NCI-H2081 (cell line): ENCODE results near the gene CAPZB.

Source experiments
- DNase-seq, 2 experiments: peaks; one replicate each; lab custom pipeline; 2025; lab: John Stamatoyannopoulos, UW

Gene CAPZB

DNA sequence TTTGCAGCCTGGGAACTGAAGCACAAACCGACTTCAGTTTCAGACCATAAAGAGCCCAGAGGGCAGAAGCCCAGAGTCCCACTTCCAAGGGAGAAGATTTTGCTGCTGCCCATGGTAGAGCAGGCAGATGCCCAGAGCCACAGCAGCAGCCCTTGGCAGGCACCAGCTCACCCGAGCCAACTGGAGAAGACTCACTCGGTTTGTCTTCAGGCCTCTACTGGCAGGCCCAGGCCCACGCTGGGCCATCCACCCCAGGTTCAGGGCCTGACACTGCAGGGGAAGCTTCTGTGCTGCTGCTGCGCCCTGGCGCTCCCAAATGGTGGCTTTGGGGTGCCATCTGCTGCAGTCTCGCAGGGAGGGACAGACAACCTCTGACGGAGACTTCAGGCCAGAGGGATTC, 139.9 kb downstream of the CAPZB start:
- DNase-seq: no peak

DNA sequence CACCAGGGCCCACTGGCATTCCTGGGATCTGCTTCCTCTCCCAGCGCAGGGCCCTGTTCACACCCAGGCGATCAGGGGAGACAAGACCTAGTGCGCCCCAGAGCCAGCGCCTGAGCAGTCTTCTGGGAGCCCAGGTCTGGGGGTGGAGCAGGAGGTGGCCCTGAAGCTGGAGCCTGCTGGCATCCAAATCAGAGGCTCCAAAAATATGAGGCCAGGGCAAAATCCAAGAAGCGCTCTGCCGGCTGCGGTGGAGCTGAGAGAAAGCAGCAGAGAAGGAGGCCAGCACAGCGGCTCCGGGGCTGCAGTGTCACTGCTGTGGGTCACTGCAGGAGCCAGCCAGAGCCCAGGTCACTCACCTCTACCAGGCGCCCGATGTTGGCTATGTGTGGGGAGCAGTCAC, 140.5 kb downstream of the CAPZB start:
- DNase-seq: no peak

- DNase-seq: peak; percentile 12 to 45
These were observed 140.9 kb downstream of the CAPZB start for GRCh38 chr1:19344372-19344810.

DNA sequence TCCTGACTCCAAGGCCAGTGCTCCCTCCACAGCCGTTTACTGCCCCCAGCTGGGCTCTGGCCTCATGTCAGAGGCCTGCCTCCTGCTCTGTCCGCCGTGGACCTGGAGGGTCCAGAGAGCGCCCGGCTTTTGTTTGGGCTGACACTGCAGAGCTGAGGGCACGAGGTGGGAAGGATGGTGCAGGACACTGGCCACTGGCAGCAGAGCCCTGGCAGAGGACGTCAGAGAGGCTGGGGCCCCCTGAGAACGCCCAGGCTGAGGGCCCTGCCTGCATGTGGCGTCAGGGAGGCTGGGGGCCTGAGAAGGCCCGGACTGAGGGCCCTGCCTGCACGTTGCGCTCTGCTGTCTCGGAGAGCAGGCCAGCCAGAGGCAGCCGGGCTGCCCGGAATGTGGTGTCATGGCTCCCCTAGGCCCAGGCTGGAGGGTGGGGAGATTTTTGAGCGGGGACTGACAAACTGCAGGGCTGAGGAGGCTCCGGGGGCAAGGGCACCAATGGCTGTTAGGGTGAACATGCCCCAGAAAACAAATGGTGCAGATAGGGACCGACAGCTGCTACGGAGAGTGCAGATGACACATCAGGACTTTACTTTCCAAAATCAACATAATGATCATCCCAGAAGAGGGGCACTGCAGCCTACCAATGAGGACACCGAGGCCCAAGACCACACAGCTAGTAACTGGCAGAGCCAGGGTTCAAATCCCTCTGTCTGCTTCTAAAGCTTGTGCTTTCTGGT, 141.6 kb downstream of the CAPZB start:
- no peak for DNase-seq

- no peak for DNase-seq
These were observed 142.3 kb downstream of the CAPZB start for GRCh38 chr1:19342894-19343616.

- no peak for DNase-seq
These were observed 143.1 kb downstream of the CAPZB start for GRCh38 chr1:19342062-19342750.

- DNase-seq: peak in 1 of 2 experiments; percentile 20
These were observed 143.9 kb downstream of the CAPZB start for GRCh38 chr1:19341201-19342061.

GRCh38 chr1:19340387-19340937, 144.9 kb downstream of the CAPZB start:
- DNase-seq: no peak

DNA sequence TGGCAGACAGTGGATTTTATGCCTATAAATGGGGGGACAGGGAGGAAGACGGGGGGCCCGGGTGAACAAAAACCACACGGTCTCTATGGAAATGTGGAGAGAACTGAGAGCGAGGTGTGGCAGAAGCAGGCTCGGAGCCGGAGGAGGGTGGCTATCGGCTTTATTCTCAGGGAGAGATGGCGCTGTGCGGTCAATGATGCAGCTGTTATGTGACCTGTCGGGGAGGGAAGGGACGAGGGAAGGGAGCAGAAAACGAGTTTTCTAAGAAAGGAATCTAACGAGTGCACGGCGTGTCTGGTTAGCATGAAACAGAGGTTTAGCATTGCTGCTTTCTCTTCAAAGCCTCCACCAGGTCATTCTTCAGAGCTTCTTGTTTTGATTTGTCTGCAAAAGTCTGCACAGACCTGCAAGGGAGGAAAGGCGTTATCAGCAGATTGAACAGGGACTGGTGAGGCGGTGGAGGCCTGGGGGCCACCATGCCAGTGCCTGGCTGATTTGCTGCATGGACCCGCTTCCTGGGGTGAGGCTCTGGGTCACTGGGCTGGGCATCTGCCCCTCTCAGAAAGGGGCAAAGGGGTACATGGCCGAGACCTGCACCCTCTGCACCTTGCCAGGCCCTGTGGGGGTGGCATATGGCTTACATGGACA, 146.0 kb downstream of the CAPZB start:
- no peak for DNase-seq

DNA sequence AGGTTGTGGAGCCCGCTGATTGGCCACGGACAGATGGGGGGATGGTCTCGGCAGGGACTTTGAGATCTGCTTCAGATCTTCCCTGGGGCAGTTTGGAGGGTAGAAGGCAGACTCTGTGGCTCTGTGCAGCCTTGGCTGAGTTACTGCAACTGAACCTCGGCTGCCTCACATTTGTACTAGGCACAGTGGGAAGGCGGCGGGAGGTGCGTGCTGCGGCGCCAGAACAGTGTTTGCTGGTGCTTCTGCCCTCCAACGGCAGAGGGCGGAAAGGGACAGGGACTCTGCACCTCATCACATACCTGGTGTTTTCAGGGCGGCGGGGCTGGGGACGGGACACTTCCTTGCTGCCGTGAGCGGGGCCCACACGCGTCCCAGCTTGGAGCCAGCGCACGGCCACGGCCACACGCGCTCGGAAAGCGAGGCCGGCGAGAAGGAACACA, 147.0 kb downstream of the CAPZB start:
- no peak for DNase-seq

- no peak for DNase-seq
These were observed 148.1 kb downstream of the CAPZB start for GRCh38 chr1:19337289-19337688.

DNA sequence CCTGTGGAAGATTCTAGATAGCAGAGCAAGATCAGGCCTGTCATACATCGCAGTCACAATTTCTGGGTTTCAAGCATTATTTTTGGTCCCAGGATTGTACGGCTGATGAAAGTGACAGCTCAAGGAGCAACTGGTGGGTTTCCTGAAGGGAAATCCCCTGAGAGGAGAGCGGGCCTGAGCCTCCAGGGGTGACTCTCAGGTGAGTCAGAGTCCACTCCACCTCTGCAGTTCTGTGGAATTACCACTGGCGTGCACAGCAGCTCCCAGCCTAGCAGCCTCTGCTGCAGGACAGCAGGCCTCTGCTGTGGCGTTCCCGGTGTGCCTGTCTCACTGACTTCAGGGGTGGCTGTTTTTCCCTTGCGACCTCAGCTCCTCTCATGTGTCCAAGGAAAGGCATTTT, 148.8 kb downstream of the CAPZB start:
- DNase-seq: no peak

- DNase-seq: no peak
These were observed 151.6 kb downstream of the CAPZB start for GRCh38 chr1:19333587-19334354.

DNA sequence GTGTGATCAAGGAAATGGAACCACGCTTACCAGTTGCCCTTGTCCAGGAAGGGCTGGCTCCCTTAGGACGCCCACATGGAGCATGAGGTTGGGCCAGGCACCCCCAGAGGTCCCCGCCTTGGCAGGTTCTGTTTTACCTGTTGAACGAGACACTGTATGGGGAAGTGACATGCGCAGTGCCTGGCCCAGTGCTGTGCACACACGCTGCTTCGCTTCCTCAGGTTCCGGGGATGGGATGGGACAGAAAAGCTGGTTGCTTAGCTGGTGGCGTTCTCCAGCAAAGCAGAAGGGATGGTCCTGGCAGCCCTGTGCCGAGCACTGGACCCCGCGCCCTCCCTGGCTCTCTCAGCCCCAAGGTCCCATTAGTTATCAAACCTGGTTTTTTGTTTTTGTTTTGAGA, 152.5 kb downstream of the CAPZB start:
- no peak for DNase-seq

DNA sequence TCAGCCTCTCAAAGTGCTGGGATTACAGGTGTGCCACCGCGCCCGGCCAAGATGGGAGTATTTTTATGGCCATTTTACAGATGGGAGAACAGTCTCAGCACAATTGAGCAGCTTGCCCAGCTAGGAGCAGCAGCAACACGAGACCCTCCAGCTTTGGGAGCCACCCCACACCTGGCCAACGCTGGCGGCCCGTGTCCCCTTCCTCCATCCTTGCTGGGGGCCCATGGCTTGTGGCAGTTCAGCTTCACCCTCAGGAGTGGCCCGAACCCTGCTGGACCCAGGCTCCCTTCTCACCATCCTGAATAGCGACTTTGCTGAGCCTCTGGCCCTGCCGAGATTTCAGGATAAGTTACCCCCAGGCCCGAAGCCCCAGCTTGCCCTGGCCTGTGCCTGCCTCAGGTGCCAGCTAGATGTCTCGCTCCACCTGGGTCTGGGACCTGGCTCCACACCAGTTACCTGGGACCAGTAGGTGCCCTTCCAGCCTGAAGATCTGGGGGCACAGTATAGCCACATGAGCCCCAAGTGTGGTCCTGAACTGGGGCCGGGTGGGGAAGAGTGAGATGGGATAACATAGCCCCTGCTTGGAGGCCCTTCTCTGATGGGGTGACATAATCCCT, 154.0 kb downstream of the CAPZB start:
- no peak for DNase-seq

DNA sequence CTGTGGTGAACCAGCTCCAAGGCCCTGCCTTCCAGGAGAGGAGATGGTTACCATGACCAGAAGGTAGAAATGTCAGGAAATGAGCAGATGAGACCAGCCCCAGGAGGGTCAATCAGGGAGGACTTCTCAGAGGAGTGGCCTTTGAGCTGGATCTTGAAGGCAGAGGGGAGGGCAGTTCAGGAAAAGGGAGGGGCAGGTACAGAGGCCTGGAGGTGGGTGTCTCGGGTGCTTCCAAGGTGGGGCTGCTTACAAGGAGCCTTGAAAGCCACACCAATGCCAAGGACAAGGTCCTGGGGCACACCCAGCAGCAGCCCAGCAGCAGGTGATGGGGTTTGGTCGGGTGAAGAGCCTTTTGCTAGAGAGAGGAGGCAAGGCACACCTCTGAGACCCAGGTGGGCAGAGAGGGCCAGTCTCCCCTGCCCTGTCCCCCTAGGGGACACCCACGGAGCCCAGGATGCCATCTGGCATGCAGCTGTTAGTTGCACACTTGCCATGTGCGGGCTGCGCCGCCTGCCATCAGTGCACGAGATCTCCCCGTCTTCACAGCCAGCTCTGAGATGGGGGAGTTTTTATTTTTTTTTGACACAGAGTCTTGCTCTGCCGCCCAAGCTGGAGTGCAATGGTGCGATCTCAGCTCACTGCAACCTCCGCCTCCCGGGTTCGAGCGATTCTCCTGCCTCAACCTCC, 154.7 kb downstream of the CAPZB start:
- no peak for DNase-seq

- DNase-seq: no peak
These were observed 155.7 kb downstream of the CAPZB start for GRCh38 chr1:19329611-19330010.

DNA sequence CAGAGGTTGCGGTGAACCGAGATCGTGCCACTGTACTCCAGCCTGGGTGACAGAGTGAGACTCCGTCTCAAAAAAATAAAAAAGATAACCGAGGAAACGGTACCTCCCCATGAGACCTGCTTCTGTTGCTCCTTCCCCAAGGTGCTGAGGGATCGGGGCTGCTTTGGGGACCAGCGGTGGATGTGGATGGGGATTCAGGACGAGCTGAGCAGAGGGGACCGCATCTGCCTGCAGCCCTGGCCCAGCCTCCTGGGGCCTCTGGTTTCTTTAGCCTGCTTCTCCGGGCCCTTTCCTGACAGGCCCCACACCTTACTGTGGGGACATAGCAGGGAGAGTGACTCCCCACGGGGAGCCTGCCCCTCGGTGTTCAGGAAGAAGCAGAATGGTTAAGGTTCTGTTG, 156.2 kb downstream of the CAPZB start:
- no peak for DNase-seq

DNA sequence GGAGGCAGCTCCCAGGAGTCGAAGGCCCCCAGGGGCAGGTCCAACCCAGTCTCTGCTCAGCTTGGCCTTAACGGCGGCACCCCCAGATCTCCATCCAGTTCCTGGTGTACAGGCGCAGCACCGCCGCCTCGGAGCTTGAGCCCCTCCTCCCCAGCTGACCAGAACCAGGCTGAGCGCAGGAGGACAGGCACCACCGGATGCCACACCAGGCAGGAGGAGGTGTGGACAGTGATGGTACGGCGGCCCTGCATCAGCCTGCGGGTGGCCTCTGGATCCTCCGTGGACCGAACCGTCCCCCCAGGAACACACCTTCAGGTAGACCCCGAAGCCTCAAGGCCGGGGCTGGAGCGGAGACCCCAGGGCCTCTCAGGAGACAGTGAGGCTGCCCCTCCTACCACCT, 156.9 kb downstream of the CAPZB start:
- no peak for DNase-seq
